ENCODE results near the gene SMARCA5.
"Not testable (repeated sequence)": the region's sequence is repeated elsewhere in the genome, so short reads cannot be mapped to it uniquely, and the experiment has no call there.

The SMARCA5 gene

DNA sequence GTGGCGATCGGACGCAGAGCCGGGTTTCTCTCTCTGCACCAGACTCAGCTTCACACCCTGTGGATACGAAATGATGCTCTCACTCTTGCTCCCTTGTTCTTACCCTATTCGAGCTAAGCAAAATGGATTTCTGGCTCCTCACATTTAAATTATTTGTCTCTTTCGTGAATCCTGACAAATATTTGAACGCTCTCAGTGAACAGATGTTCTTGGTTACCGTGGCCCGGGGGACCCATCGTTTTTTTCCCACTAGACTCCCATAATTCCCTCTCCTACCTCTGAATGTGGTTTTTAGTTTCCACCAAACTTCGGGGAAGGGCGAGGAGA, 630 bp downstream of the SMARCA5 start:
- no peak for DNase-seq (ENCODE audit: low read depth in 2 of 2)
- TF ChIP-seq, protein P1, sequence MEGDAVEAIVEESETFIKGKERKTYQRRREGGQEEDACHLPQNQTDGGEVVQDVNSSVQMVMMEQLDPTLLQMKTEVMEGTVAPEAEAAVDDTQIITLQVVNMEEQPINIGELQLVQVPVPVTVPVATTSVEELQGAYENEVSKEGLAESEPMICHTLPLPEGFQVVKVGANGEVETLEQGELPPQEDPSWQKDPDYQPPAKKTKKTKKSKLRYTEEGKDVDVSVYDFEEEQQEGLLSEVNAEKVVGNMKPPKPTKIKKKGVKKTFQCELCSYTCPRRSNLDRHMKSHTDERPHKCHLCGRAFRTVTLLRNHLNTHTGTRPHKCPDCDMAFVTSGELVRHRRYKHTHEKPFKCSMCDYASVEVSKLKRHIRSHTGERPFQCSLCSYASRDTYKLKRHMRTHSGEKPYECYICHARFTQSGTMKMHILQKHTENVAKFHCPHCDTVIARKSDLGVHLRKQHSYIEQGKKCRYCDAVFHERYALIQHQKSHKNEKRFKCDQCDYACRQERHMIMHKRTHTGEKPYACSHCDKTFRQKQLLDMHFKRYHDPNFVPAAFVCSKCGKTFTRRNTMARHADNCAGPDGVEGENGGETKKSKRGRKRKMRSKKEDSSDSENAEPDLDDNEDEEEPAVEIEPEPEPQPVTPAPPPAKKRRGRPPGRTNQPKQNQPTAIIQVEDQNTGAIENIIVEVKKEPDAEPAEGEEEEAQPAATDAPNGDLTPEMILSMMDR (IDR thresholded peaks at IDR 0.05; ENCODE audit: low read depth, low read length), result no peak
- H3K4me3 ChIP-seq (replicated peaks in 1 of 2; ENCODE audit: low read depth in 2 of 2, low read length in 2 of 2), result peak overlapping the region; percentile 87 to 92

DNA sequence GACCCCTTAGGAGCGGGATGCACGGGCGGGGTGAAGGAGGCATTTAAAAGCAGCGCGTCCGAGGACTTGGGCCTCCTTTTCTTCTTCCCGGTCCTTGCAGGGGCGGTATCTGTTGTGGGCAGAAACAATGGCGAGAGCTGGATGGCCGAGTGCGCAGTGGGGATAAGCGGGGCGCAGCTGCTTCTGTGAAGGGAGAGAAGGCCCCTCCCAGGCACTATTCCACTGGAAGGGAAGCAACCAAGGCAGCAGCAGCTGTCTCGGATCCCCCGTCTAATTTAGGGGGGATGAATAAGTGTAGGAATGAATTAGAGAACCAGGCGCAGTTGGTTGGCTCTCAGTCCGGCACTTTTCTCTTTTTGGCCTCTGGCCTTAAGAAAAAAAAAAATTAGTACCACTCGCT, 995 bp downstream of the SMARCA5 start:
- peak; percentile 52 to 68 for DNase-seq (ENCODE audit: low read depth in 2 of 2)
- TF ChIP-seq, protein P1 (IDR thresholded peaks at IDR 0.05; ENCODE audit: low read depth, low read length), result no peak
- H3K4me3 ChIP-seq (replicated peaks in 1 of 2; ENCODE audit: low read depth in 2 of 2, low read length in 2 of 2), result peak overlapping the region; percentile 87 to 92

GRCh38 chr4:143514901-143515300, 1.4 kb downstream of the SMARCA5 start:
- TF ChIP-seq, protein P1 (IDR thresholded peaks at IDR 0.05; ENCODE audit: low read depth, low read length), result no peak
- DNase-seq (ENCODE audit: low read depth in 2 of 2), result peak in 1 of 2 donors; percentile 8
- peak overlapping the region; percentile 87 to 92 for H3K4me3 ChIP-seq (replicated peaks in 1 of 2; ENCODE audit: low read depth in 2 of 2, low read length in 2 of 2)

- TF ChIP-seq, protein P1 (IDR thresholded peaks at IDR 0.05; ENCODE audit: low read depth, low read length), result no peak
- H3K4me3 ChIP-seq (replicated peaks in 1 of 2; ENCODE audit: low read depth in 2 of 2, low read length in 2 of 2), result peak overlapping the region in 1 of 2 donors; percentile 92
These were observed 2.4 kb downstream of the SMARCA5 start for GRCh38 chr4:143515905-143516304.

DNA sequence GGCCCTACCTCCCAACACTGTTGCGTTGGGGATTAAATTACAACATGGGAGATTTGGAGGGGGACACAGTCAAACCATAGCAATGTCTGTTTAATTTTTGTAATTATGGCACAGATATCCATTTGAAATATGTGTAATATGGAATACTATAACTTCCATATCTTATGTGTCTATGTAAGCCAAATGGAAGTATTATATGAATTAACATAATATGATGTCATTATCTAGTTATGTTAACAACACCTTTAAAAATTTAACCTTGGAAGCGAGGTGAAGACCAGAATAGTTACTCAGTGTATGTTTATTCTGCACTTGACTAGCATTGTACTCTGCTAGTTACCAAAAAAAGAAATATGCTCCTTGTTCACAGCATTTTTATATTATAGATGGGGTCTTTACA, 4.3 kb downstream of the SMARCA5 start:
- no peak for DNase-seq (ENCODE audit: low read depth in 2 of 2)
- TF ChIP-seq, protein P1 (IDR thresholded peaks at IDR 0.05; ENCODE audit: low read depth, low read length), result no peak
- no peak overlapping the region for H3K4me3 ChIP-seq (replicated peaks in 1 of 2; ENCODE audit: low read depth in 2 of 2, low read length in 2 of 2)

More at GRCh38 chr4:143515905-143516304, 2.4 kb downstream of the SMARCA5 start:
- DNase-seq (ENCODE audit: low read depth in 2 of 2), result no peak

GRCh38 chr4:143524211-143524610, 10.7 kb downstream of the SMARCA5 start:
- TF ChIP-seq, protein P1 (IDR thresholded peaks at IDR 0.05; ENCODE audit: low read depth, low read length), result no peak
- H3K4me3 ChIP-seq (replicated peaks in 1 of 2; ENCODE audit: low read depth in 2 of 2, low read length in 2 of 2), result no peak overlapping the region
- no peak for DNase-seq (ENCODE audit: low read depth in 2 of 2)

DNA sequence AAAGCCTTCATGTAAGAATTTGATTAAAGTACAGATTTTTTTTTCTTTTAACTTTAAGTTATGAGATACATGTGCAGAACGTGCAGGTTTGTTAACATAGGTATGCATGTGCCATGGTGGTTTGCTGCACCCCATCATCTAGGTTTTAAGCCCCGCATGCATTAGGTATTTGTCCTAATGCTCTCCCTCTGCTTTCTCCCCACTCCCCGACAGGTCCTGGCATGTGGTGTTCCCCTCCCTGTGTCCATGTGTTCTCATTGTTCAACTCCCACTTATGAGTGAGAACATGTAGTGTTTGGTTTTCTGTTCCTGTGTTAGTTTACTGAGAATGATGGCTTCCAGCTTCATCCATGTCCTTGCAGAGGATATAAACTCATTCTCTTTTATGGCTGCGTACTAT, 14.5 kb downstream of the SMARCA5 start:
- not testable (repeated sequence) for DNase-seq (ENCODE audit: low read depth in 2 of 2); H3K4me3 ChIP-seq (replicated peaks in 1 of 2; ENCODE audit: low read depth in 2 of 2, low read length in 2 of 2)

All from cardiac fibroblast (primary cell).